Naive thymus-derived CD4-positive, alpha-beta T cell (primary cell): ENCODE measurements around the gene CD69. TPM values are rescaled to one million over a fixed set of nuclear protein-coding genes. Genes with fewer than 3 reads are reported as not detected.

Experiments
- ATAC-seq: fragments of 150-1000 bp; cut with Tn5 transposase; 2 replicates; pipeline ENCODE4 v1.10.0; 2021; ENCODE audit warnings: mild to moderate bottlenecking, moderate library complexity
- CTCF ChIA-PET: fragments of 350-600 bp; sonication (Branson Sonifier 250); formaldehyde crosslinking; loops from one replicate; lab custom pipeline; 2021; ENCODE audit warnings: antibody characterized with exemption; lab: Charles Lee
- POLR2A ChIA-PET: fragments of 350-600 bp; sonication (Branson Sonifier 250); formaldehyde crosslinking; loops from one replicate; lab custom pipeline; 2021; ENCODE audit warnings: antibody characterized with exemption, inconsistent platforms; lab: Charles Lee
- DNase-seq, 9 donors: peaks; one replicate each; pipeline versions ENCODE4 v3.0.0 to v3.0.0-alpha.2; 2020 to 2022; ENCODE audit warnings: mixed read lengths in 1 of 9
- H3K27ac ChIP-seq: one replicate; pipeline ENCODE4 v1.7.0; 2013; ENCODE audit warnings: mild to moderate bottlenecking, low read depth, low read length, moderate library complexity
- H3K27me3 ChIP-seq, 2 donors: one replicate each; pipeline ENCODE4 v1.7.0; 2013; ENCODE audit warnings: low read length in 2 of 2, mild to moderate bottlenecking in 2 of 2, moderate library complexity in 2 of 2; ENCODE audit not compliant: control insufficient read depth in 2 of 2, insufficient read depth in 2 of 2
- H3K36me3 ChIP-seq, 3 experiments: 1 replicate in 2 of 3; 2 replicates in 1 of 3; pipeline ENCODE4 v1.7.0; 2013; ENCODE audit warnings: low read length in 3 of 3, mild to moderate bottlenecking in 3 of 3, moderate library complexity in 1 of 3; ENCODE audit not compliant: insufficient read depth in 3 of 3, control insufficient read depth in 2 of 3
- H3K4me1 ChIP-seq, 2 donors: one replicate each; pipeline ENCODE4 v1.7.0; 2013; ENCODE audit warnings: low read length in 2 of 2, mild to moderate bottlenecking in 2 of 2, moderate library complexity in 1 of 2; ENCODE audit not compliant: control insufficient read depth in 2 of 2, insufficient read depth in 2 of 2
- H3K4me3 ChIP-seq: 2 replicates; pipeline ENCODE4 v1.7.0; 2013; ENCODE audit warnings: mild to moderate bottlenecking, low read length
- H3K9me3 ChIP-seq, 3 experiments: 1 replicate in 2 of 3; 2 replicates in 1 of 3; pipeline ENCODE4 v1.7.0; 2013; ENCODE audit warnings: low read length in 3 of 3; ENCODE audit not compliant: control insufficient read depth in 2 of 3
- H3K27ac Mint-ChIP-seq, 9 donors: one replicate each; pipeline ENCODE4 v1.8.0; 2020 to 2022; ENCODE audit warnings: mixed read lengths in 9 of 9, mild to moderate bottlenecking in 8 of 9, moderate library complexity in 5 of 9, inconsistent platforms in 2 of 9
- H3K27me3 Mint-ChIP-seq, 5 donors: one replicate each; pipeline ENCODE4 v1.8.0; 2021 to 2022; ENCODE audit warnings: mixed read lengths in 5 of 5, mild to moderate bottlenecking in 1 of 5
- H3K36me3 Mint-ChIP-seq, 5 donors: one replicate each; pipeline ENCODE4 v1.8.0; 2020 to 2022; ENCODE audit warnings: mixed read lengths in 5 of 5, mild to moderate bottlenecking in 3 of 5, inconsistent platforms in 1 of 5
- H3K4me1 Mint-ChIP-seq, 7 donors: one replicate each; pipeline ENCODE4 v1.8.0; 2020 to 2022; ENCODE audit warnings: mixed read lengths in 7 of 7, mild to moderate bottlenecking in 3 of 7, inconsistent platforms in 1 of 7
- H3K4me3 Mint-ChIP-seq, 10 donors: one replicate each; pipeline ENCODE4 v1.8.0; 2020 to 2022; ENCODE audit warnings: mild to moderate bottlenecking in 10 of 10, mixed read lengths in 10 of 10, moderate library complexity in 6 of 10, inconsistent platforms in 2 of 10
- H3K9me3 Mint-ChIP-seq, 11 donors: one replicate each; pipeline ENCODE4 v1.8.0; 2020 to 2022; ENCODE audit warnings: mixed read lengths in 11 of 11, mild to moderate bottlenecking in 4 of 11, inconsistent platforms in 1 of 11, moderate library complexity in 1 of 11
- intact Hi-C, 2 donors: fragments of 100-400 bp; cut with micrococcal nuclease; formaldehyde crosslinking; loops; one replicate each; pipeline ENCODE4 v1.15.1; 2023
- polyA plus RNA-seq, 2 donors: library from polyadenylated mRNA; unstranded; fragments of 300-500 nt; fragmentation: Illumina TruSeq; gene quantifications; one replicate each; pipeline ENCODE4 v1.2.3, GENCODE V29; 2021
- total RNA-seq, 6 experiments: library from RNA in 5 of 6; stranded (reverse) in 5 of 6; gene quantifications; 1 replicate in 5 of 6; 2 replicates in 1 of 6; pipeline ENCODE4 v1.2.3 and lab custom pipeline; 2021 to 2026

Gene CD69
- total and polyA plus RNA-seq, 7 experiments from 2014 or later: 25.8 to 588 (median 125) TPM

DNA sequence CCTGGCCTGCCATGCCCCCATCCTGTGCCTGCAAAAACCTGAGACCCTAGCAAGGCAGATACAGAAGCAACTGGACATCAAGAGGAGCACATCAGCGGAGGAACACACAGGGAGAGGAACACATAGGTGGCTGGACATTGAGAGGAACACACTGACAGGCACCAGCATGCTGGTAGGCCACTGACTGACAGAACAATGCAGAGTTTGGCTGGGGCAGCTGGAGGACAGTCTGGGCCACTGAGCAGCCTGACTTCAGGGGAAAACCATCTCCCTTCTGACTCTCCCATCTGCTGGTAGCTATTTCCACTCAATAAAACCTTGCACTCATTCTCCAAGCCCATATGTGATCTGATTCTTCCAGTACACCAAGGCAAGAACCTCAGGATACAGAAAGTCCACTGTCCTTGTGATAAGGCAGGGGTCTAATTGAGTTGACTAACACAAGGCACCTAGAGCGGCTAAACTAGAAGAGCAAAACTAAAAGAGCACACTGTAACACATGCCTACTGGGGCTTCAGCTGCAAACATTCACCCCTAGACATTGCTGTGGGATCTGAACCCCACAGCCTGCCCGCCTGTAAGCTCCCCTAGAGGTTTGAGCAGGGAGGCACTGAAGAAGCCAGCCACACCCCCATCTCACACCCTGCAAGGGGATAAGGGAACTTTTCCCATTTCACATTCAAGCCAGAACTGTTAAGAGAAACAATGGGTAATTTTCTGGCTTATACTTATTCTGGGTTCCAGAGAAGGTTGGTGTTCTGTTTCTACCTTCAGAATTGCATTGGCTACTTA lies 49.9 kb downstream of the CD69 start:
- peak overlapping the region in 1 of 10 donors; percentile 23 for H3K4me3 Mint-ChIP-seq
- DNase-seq (no peak), ATAC-seq (no peak)
- Histone ChIP-seq H3K27me3 (no peaks in the 10 kb centered on the region), H3K36me3 (no peaks in the 10 kb centered on the region), H3K9me3 (peaks cover 0 to 3% (median 0%) of the 10 kb centered on the region in 3 experiments), H3K4me1 (peaks cover 26 to 27% of the 10 kb centered on the region in 2 donors), H3K27ac (no peak overlapping the region), H3K4me3 (no peak overlapping the region)
- H3K27ac Mint-ChIP-seq: peak overlapping the region; percentile 57 to 95 (median 86)
- H3K4me1 Mint-ChIP-seq: peaks cover 36 to 74% (median 69%) of the 10 kb centered on the region in 7 donors
- ChIA-PET CTCF (interaction anchor here (0.6 to 7.6 kb wide), 4 partner anchors 19 to 77 kb away, joined by 3 to 89 read pairs (median 3); no protein-coding TSS in a partner anchor), POLR2A (interaction anchor here (0.7 to 5.3 kb wide), 7 partner anchors 9 to 77 kb away, joined by 3 to 79 read pairs (median 5); no protein-coding TSS in a partner anchor)
- H3K9me3 Mint-ChIP-seq: peaks cover 0 to 12% (median 4%) of the 10 kb centered on the region in 11 donors
- H3K36me3 Mint-ChIP-seq: peaks cover 3 to 46% (median 6%) of the 10 kb centered on the region in 5 donors
- intact Hi-C loops: loop anchor here in 1 of 2 donors (2.0 kb wide), 1 partner anchor 20 kb away; no protein-coding TSS in a partner anchor
- H3K27me3 Mint-ChIP-seq: no peaks in the 10 kb centered on the region

DNA sequence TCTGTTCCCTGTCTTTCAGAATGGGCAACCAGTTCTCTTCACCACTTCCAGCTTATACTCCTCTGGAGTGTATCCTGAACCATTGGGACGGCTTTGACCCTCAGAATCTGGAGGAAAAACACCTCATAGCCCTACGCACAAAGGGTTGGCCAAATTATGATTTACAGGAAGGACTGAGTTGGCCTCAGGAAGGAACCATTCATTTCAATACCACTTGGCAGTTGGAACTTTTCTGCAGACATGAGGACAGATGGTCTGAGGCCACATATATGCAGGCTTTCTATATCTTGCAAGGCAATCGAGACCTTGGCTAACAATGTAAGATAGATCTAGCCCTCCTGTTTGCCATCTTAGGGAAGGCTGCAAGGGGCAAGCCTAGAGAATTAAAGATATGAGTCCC lies 51.8 kb downstream of the CD69 start:
- Mint-ChIP-seq H3K4me1 (peaks cover 34 to 81% (median 79%) of the 10 kb centered on the region in 7 donors), H3K36me3 (peaks cover 5 to 56% (median 13%) of the 10 kb centered on the region in 5 donors), H3K4me3 (peak overlapping the region in 1 of 10 donors; percentile 33), H3K27ac (peak overlapping the region; percentile 80 to 98 (median 95)), H3K27me3 (no peaks in the 10 kb centered on the region), H3K9me3 (peaks cover 0 to 20% (median 7%) of the 10 kb centered on the region in 11 donors)
- DNase-seq (no peak), ATAC-seq (no peak)
- H3K9me3 ChIP-seq: peaks cover 0 to 3% (median 0%) of the 10 kb centered on the region in 3 experiments
- peak overlapping the region; percentile 66 for H3K27ac ChIP-seq
- intact Hi-C loops: loop anchor here (1.0 to 10.0 kb wide), 10 partner anchors 16 to 378 kb away; partner anchors contain the start of gene CLEC2D (in 1 of the 2)
- H3K4me3 ChIP-seq: no peak overlapping the region
- no peaks in the 10 kb centered on the region for H3K36me3 ChIP-seq
- POLR2A ChIA-PET: interaction anchor here (0.7 to 5.3 kb wide), 17 partner anchors 9 to 77 kb away, joined by 3 to 79 read pairs (median 10); partner anchors contain the start of gene CLEC2D
- H3K4me1 ChIP-seq: peaks cover 30 to 31% of the 10 kb centered on the region in 2 donors
- CTCF ChIA-PET: interaction anchor here (1.1 to 7.6 kb wide), 20 partner anchors 9 to 375 kb away, joined by 3 to 89 read pairs (median 5); partner anchors contain the start of gene CLEC2D
- H3K27me3 ChIP-seq: no peaks in the 10 kb centered on the region

DNA sequence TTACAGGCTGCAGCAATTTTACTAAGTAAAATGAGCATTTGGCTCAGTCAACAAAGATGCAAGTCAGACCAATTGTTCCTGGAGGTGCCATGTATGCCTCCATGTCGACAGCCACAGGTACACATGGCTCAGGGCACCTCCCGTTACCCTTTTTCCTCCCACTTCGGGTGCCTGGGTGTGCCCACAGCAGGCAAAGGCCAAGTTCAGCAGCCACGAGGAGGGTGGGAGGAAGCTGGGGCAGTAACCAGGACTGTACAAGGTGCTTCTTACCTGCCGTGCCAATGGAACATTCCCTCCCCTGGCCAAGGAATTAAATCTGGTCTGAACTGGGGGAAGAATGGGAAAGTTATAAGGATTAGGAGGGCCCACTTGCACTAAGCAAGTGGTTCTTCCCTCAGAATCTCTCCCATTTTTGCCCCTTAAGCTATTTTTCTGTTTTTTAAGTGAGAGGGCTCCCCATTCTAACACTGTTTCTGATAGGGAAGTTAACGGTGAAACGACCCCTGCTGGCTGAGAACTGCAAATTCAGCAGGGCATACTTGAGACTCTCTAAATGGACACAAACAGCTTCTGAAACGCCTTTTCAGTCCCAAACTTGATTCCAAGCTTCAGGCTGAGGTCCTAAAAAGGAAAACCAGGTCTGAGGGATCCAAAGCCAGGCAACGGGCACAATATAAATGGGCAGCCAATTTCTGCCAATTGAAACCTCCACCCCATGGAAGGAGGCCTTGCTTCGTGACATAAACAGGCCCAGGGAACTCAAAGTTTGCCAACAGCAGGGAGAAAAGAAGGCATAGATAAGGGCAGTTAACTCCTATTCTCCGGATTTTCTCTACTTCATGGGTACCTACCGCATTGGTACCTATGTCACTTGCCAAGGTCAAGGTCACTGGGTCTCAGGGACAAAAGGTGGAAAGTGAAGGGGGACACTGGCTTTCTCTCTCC lies 52.6 kb downstream of the CD69 start:
- H3K27me3 ChIP-seq: no peaks in the 10 kb centered on the region
- DNase-seq (peak; percentile 35 to 79 (median 72)), ATAC-seq (peak; percentile 92)
- H3K36me3 ChIP-seq: no peaks in the 10 kb centered on the region
- ChIA-PET CTCF (interaction anchor here (0.6 to 7.6 kb wide), 27 partner anchors 9 to 377 kb away, joined by 3 to 89 read pairs (median 5); partner anchors contain the start of gene CLEC2D), POLR2A (interaction anchor here (0.7 to 5.3 kb wide), 21 partner anchors 8 to 93 kb away, joined by 3 to 79 read pairs (median 7); partner anchors contain the start of gene CLEC2D)
- Mint-ChIP-seq H3K4me1 (peaks cover 34 to 86% (median 81%) of the 10 kb centered on the region in 7 donors), H3K9me3 (peaks cover 0 to 20% (median 7%) of the 10 kb centered on the region in 11 donors), H3K36me3 (peaks cover 5 to 56% (median 13%) of the 10 kb centered on the region in 5 donors), H3K27ac (peak overlapping the region; percentile 80 to 98 (median 95)), H3K4me3 (peak overlapping the region; percentile 56 to 82 (median 73)), H3K27me3 (no peaks in the 10 kb centered on the region)
- peaks cover 0 to 3% (median 0%) of the 10 kb centered on the region in 3 experiments for H3K9me3 ChIP-seq
- peaks cover 30 to 31% of the 10 kb centered on the region in 2 donors for H3K4me1 ChIP-seq
- H3K4me3 ChIP-seq: peak overlapping the region; percentile 46
- H3K27ac ChIP-seq: peak overlapping the region; percentile 66
- intact Hi-C loops: loop anchor here (1.0 to 10.0 kb wide), 11 partner anchors 17 to 377 kb away; partner anchors contain the start of gene CLEC2D (in 1 of the 2)

DNA sequence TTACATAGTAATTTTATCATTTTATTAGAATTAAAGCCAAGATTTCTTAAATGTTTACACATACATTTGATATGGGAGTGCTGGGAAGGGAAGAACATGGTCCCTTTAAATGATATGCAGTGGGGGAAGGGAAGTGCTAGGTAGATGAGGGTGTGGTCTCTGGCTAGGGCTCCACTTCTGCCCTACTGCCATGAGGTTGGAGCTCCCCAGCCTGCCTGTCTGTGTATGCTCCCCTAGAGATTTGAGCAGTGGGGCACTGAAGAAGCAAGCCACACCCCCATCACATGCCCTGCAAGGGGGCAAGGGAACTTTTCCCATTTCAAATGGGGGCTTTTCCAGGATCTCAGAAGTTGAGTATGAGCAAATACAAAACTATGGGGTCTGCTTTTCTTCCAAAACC lies 53.3 kb downstream of the CD69 start:
- Histone ChIP-seq H3K4me1 (peaks cover 37 to 39% of the 10 kb centered on the region in 2 donors), H3K27ac (peak overlapping the region; percentile 66), H3K9me3 (peaks cover 0 to 3% (median 0%) of the 10 kb centered on the region in 3 experiments), H3K4me3 (peak overlapping the region; percentile 46), H3K27me3 (no peaks in the 10 kb centered on the region), H3K36me3 (no peaks in the 10 kb centered on the region)
- Mint-ChIP-seq H3K36me3 (peaks cover 5 to 57% (median 13%) of the 10 kb centered on the region in 5 donors), H3K27ac (peak overlapping the region; percentile 80 to 98 (median 95)), H3K27me3 (no peaks in the 10 kb centered on the region), H3K4me1 (peaks cover 40 to 93% (median 87%) of the 10 kb centered on the region in 7 donors), H3K4me3 (peak overlapping the region; percentile 56 to 82 (median 73)), H3K9me3 (peaks cover 0 to 20% (median 7%) of the 10 kb centered on the region in 11 donors)
- intact Hi-C loops: loop anchor here (2.0 to 10.0 kb wide), 4 partner anchors 17 to 243 kb away; no protein-coding TSS in a partner anchor
- CTCF ChIA-PET: interaction anchor here (0.9 to 7.6 kb wide), 13 partner anchors 24 to 90 kb away, joined by 3 to 89 read pairs (median 5); partner anchors contain the start of gene CLEC2D
- POLR2A ChIA-PET: interaction anchor here (0.7 to 5.3 kb wide), 19 partner anchors 19 to 92 kb away, joined by 3 to 79 read pairs (median 8); partner anchors contain the start of gene CLEC2D
- DNase-seq (no peak), ATAC-seq (no peak)

DNA sequence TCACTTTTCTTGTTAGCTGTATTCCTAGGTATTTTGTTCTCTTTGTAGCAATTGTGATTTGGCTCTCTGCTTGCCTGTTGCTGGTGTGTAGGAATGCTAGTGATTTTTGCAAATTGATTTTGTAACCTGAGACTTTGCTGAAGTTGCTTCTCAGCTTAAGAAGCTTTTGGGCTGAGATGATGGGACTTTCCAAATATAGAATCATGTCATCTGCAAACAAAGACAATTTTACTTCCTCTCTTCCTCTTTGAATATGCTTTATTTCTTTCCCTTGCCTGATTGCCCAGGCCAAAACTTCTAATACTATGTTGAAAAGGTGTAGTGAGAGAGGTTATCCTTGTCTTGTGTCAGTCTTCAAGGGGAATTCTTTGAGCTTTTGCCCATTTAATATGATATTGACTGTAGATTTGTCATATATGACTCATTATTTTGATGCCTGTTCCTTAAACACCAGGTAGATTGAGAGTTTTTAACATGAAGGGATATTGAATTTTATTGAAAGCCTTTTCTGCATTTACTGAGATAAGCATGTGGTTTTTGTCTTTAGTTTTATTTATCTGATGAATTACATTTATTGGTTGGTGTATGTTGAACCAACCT lies 54.5 kb downstream of the CD69 start:
- H3K4me3 ChIP-seq: peak overlapping the region; percentile 13
- Mint-ChIP-seq H3K27ac (peak overlapping the region; percentile 58 to 96 (median 87)), H3K4me3 (peak overlapping the region in 9 of 10 donors; percentile 61 to 81 (median 70)), H3K27me3 (no peaks in the 10 kb centered on the region), H3K9me3 (peaks cover 0 to 28% (median 12%) of the 10 kb centered on the region in 11 donors), H3K4me1 (peaks cover 44 to 95% (median 88%) of the 10 kb centered on the region in 7 donors), H3K36me3 (peaks cover 5 to 53% (median 13%) of the 10 kb centered on the region in 5 donors)
- no peaks in the 10 kb centered on the region for H3K27me3 ChIP-seq
- intact Hi-C loops: loop anchor here (2.0 to 10.0 kb wide), 4 partner anchors 19 to 241 kb away; no protein-coding TSS in a partner anchor
- ChIA-PET POLR2A (interaction anchor here (0.7 to 5.3 kb wide), 16 partner anchors 9 to 91 kb away, joined by 3 to 79 read pairs (median 4); no protein-coding TSS in a partner anchor), CTCF (interaction anchor here (0.7 to 7.6 kb wide), 5 partner anchors 16 to 73 kb away, joined by 3 to 89 read pairs (median 4); partner anchors contain the start of gene CLEC2D)
- peaks cover 49% of the 10 kb centered on the region in 2 donors for H3K4me1 ChIP-seq
- peaks cover 0 to 3% (median 0%) of the 10 kb centered on the region in 3 experiments for H3K9me3 ChIP-seq
- DNase-seq (peak in 2 of 9 donors; percentile 22 to 23), ATAC-seq (no peak)
- peak overlapping the region; percentile 50 for H3K27ac ChIP-seq
- no peaks in the 10 kb centered on the region for H3K36me3 ChIP-seq
